ENCODE measurements around the gene MRPS6.

The MRPS6 gene

DNA sequence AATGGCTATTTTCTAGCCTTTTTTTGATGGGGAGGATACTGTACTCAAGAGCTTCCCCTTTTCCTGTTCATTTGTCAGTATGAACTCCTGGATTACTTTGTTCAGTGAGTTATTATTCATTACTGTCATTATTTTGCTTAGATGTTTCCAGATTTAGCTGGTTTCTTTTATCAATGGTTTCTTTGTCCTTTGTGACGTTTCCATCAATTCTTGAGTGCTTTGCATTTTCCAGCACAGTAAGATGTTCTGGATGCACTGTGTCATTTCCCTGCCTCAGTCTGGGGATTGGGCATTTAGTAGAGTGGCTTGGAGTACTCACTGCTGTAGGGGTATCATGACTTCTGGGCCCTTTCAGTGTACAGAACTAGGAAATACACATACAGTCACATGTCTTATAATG is 34.2 kb downstream of the MRPS6 start:
- no peaks in the 10 kb centered on the region for H3K9me3 ChIP-seq (ENCODE audit: control insufficient read depth, insufficient read depth, low read length)
- H3K27ac ChIP-seq (ENCODE audit: low read depth, low read length): no peak overlapping the region
- no peak overlapping the region for H3K4me3 ChIP-seq (ENCODE audit: low read length)
- TF ChIP-seq, protein P1, sequence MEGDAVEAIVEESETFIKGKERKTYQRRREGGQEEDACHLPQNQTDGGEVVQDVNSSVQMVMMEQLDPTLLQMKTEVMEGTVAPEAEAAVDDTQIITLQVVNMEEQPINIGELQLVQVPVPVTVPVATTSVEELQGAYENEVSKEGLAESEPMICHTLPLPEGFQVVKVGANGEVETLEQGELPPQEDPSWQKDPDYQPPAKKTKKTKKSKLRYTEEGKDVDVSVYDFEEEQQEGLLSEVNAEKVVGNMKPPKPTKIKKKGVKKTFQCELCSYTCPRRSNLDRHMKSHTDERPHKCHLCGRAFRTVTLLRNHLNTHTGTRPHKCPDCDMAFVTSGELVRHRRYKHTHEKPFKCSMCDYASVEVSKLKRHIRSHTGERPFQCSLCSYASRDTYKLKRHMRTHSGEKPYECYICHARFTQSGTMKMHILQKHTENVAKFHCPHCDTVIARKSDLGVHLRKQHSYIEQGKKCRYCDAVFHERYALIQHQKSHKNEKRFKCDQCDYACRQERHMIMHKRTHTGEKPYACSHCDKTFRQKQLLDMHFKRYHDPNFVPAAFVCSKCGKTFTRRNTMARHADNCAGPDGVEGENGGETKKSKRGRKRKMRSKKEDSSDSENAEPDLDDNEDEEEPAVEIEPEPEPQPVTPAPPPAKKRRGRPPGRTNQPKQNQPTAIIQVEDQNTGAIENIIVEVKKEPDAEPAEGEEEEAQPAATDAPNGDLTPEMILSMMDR (IDR thresholded peaks at IDR 0.05; ENCODE audit: low read depth, low read length, poor library complexity, severe bottlenecking): no peak
- TF ChIP-seq EZH2phosphoT487 (IDR thresholded peaks at IDR 0.05; ENCODE audit: borderline replicate concordance, low read length): no peak
- H3K4me1 ChIP-seq (ENCODE audit: control insufficient read depth, low read length): no peaks in the 10 kb centered on the region
- no peak overlapping the region for H3K4me2 ChIP-seq (ENCODE audit: low read length)
- H4K20me1 ChIP-seq (ENCODE audit: control insufficient read depth, insufficient read depth, low read depth, low read length): no peaks in the 10 kb centered on the region
- H3K27me3 ChIP-seq (ENCODE audit: control insufficient read depth, low read length): no peaks in the 10 kb centered on the region
- no peaks in the 10 kb centered on the region for H3F3A ChIP-seq (ENCODE audit: control insufficient read depth, insufficient read depth)
- H3K9me2 ChIP-seq (replicated peaks; ENCODE audit: control insufficient read depth, low read length): no peaks in the 10 kb centered on the region
- H3K36me3 ChIP-seq (ENCODE audit: control insufficient read depth, low read length): peaks cover 6% of the 10 kb centered on the region; the same call in 1 of the 2 replicates
- H3K79me2 ChIP-seq (ENCODE audit: control insufficient read depth, low read length): peaks cover 84% of the 10 kb centered on the region

DNA sequence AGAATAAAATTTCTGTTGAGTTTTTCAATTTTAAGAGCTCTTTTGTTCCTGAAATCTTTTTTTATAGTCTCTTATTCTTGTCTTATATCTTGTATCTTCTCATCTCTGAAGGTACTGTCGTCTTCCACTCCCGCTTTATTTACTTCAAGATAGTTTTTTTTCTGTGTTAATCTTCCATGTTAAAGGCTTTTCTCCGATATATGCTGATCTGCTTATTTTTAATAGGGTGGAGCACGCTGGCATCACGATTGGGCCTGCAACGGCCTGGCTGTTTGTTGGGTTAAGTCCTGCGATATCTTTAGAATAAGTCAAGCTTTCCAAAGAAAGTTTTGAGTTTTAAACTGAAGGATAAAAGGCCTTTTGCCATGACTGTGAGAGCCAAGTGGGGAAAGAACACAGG is 35.7 kb downstream of the MRPS6 start:
- no peaks in the 10 kb centered on the region for H3K9me2 ChIP-seq (replicated peaks; ENCODE audit: control insufficient read depth, low read length)
- H3K9me3 ChIP-seq (ENCODE audit: control insufficient read depth, insufficient read depth, low read length): no peaks in the 10 kb centered on the region
- no peak overlapping the region for H3K4me2 ChIP-seq (ENCODE audit: low read length)
- H3K27ac ChIP-seq (ENCODE audit: low read depth, low read length): no peak overlapping the region
- H3K27me3 ChIP-seq (ENCODE audit: control insufficient read depth, low read length): no peaks in the 10 kb centered on the region
- no peaks in the 10 kb centered on the region for H3F3A ChIP-seq (ENCODE audit: control insufficient read depth, insufficient read depth)
- no peaks in the 10 kb centered on the region for H3K4me1 ChIP-seq (ENCODE audit: control insufficient read depth, low read length)
- no peaks in the 10 kb centered on the region for H4K20me1 ChIP-seq (ENCODE audit: control insufficient read depth, insufficient read depth, low read depth, low read length)
- no peak overlapping the region for H3K4me3 ChIP-seq (ENCODE audit: low read length)
- H3K36me3 ChIP-seq (ENCODE audit: control insufficient read depth, low read length): no peaks in the 10 kb centered on the region
- TF ChIP-seq, protein P1 (IDR thresholded peaks at IDR 0.05; ENCODE audit: low read depth, low read length, poor library complexity, severe bottlenecking): no peak
- TF ChIP-seq EZH2phosphoT487 (IDR thresholded peaks at IDR 0.05; ENCODE audit: borderline replicate concordance, low read length): no peak
- H3K79me2 ChIP-seq (ENCODE audit: control insufficient read depth, low read length): peaks cover 82% of the 10 kb centered on the region

DNA sequence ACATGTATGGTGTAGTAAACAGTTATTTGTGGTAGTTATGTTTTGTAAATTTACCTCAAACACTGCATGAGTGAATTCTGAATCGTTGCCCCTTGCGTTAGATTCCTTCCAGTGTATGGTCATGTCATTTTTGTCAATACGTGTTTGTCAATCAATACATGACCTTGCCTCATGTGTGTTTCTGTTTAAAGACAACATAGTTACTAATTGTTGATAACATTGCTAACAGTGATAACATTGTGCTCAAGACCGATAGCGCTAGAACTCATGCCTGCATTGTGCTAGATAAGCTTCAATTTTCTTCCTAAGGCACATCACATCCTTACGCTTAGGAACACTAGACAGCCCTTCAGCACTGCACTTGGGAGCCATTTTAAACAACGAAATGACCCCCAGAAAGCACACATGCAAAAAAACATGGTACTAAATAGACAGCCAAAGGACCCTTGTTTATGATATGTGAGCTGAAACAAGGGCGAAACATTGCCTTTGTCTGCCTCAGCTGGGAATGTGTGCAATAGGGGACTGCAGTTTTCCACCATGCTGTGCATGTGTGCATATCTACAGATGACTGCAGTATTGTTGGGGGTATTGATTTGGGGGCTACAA is 37.3 kb downstream of the MRPS6 start:
- Histone ChIP-seq H3K9me2 (replicated peaks; ENCODE audit: control insufficient read depth, low read length) (no peaks in the 10 kb centered on the region), H3K79me2 (ENCODE audit: control insufficient read depth, low read length) (peaks cover 81% of the 10 kb centered on the region), H3K4me2 (ENCODE audit: low read length) (no peak overlapping the region), H3K4me1 (ENCODE audit: control insufficient read depth, low read length) (no peaks in the 10 kb centered on the region), H3K27me3 (ENCODE audit: control insufficient read depth, low read length) (no peaks in the 10 kb centered on the region), H3F3A (ENCODE audit: control insufficient read depth, insufficient read depth) (no peaks in the 10 kb centered on the region), H3K9me3 (ENCODE audit: control insufficient read depth, insufficient read depth, low read length) (no peaks in the 10 kb centered on the region), H4K20me1 (ENCODE audit: control insufficient read depth, insufficient read depth, low read depth, low read length) (no peaks in the 10 kb centered on the region), H3K27ac (ENCODE audit: low read depth, low read length) (no peak overlapping the region), H3K36me3 (ENCODE audit: control insufficient read depth, low read length) (no peaks in the 10 kb centered on the region), H3K4me3 (ENCODE audit: low read length) (no peak overlapping the region)
- TF ChIP-seq, protein P1 (IDR thresholded peaks at IDR 0.05; ENCODE audit: low read depth, low read length, poor library complexity, severe bottlenecking): no peak
- TF ChIP-seq EZH2phosphoT487 (IDR thresholded peaks at IDR 0.05; ENCODE audit: borderline replicate concordance, low read length): no peak
